Keratinocyte (primary cell): ENCODE measurements around the gene RSKR. TPM values are rescaled to one million over a fixed set of nuclear protein-coding genes. Genes with fewer than 3 reads are reported as not detected.

Experiments used
- DNase-seq: peaks from one replicate; pipeline ENCODE4 v3.0.0-alpha.2; 2011; ENCODE audit warnings: low read depth, missing footprints, low spot score
- FAIRE-seq: peaks from 2 replicates; lab custom pipeline; 2011; peaks lifted over from hg19 to GRCh38; lab: Jason Lieb, UNC
- H2AFZ ChIP-seq: 2 replicates; pipeline ENCODE4 v1.6.0; 2012; ENCODE audit warnings: low read length, control low read depth, inconsistent platforms; ENCODE audit not compliant: control insufficient read depth
- H3K27ac ChIP-seq: 2 replicates; pipeline ENCODE4 v1.5.1; 2011; ENCODE audit warnings: low read length; ENCODE audit not compliant: control insufficient read depth, insufficient read depth
- H3K27me3 ChIP-seq: 3 replicates; pipeline ENCODE4 v1.6.0; 2011; ENCODE audit warnings: low read length; ENCODE audit not compliant: control insufficient read depth, insufficient read depth; ENCODE audit errors: extremely low read depth
- H3K36me3 ChIP-seq, 2 experiments: 2 replicates in 1 of 2; 3 replicates in 1 of 2; pipeline ENCODE4 v1.5.1; 2011; ENCODE audit warnings: low read length in 2 of 2, mild to moderate bottlenecking in 1 of 2; ENCODE audit not compliant: control insufficient read depth in 2 of 2, insufficient read depth in 2 of 2; ENCODE audit errors: extremely low read depth in 1 of 2
- H3K4me1 ChIP-seq: 3 replicates; pipeline ENCODE4 v1.5.1; 2011; ENCODE audit warnings: low read length; ENCODE audit not compliant: control insufficient read depth, insufficient read depth; ENCODE audit errors: extremely low read depth
- H3K4me2 ChIP-seq: 3 replicates; pipeline ENCODE4 v1.6.0; 2011; ENCODE audit warnings: low read depth, low read length; ENCODE audit not compliant: control insufficient read depth, insufficient read depth; ENCODE audit errors: extremely low read depth
- H3K4me3 ChIP-seq, 3 experiments: fragments of 200-600 bp in 1 of 3; sonication (generic) in 1 of 3; 2 replicates in 2 of 3; 3 replicates in 1 of 3; pipeline ENCODE4 v1.5.1; 2011 to 2016; ENCODE audit warnings: low read length in 3 of 3, mild to moderate bottlenecking in 3 of 3, control low read depth in 2 of 3, inconsistent platforms in 1 of 3, low read depth in 1 of 3, mixed read lengths in 1 of 3, mixed run types in 1 of 3, moderate library complexity in 1 of 3; ENCODE audit not compliant: control insufficient read depth in 2 of 3, insufficient read depth in 2 of 3; ENCODE audit errors: extremely low read depth in 1 of 3
- H3K79me2 ChIP-seq: 2 replicates; pipeline ENCODE4 v1.6.0; 2012; ENCODE audit warnings: low read length; ENCODE audit not compliant: control insufficient read depth, insufficient read depth
- H3K9ac ChIP-seq: 3 replicates; pipeline ENCODE4 v1.6.0; 2011; ENCODE audit warnings: low read length; ENCODE audit not compliant: control insufficient read depth, insufficient read depth; ENCODE audit errors: extremely low read depth
- H3K9me1 ChIP-seq: 3 replicates; pipeline ENCODE4 v1.6.0; 2011; ENCODE audit warnings: low read length; ENCODE audit not compliant: control insufficient read depth, insufficient read depth; ENCODE audit errors: extremely low read depth
- H3K9me3 ChIP-seq: 2 replicates; pipeline ENCODE4 v1.5.1; 2012; ENCODE audit warnings: low read depth, low read length; ENCODE audit not compliant: control insufficient read depth
- H4K20me1 ChIP-seq: 3 replicates; pipeline ENCODE4 v1.6.0; 2011; ENCODE audit warnings: low read length; ENCODE audit not compliant: control insufficient read depth, insufficient read depth; ENCODE audit errors: extremely low read depth
- EZH2 ChIP-seq: IDR thresholded peaks from one replicate; pipeline ENCODE4 v1.6.1; 2012; ENCODE audit warnings: inconsistent platforms, mild to moderate bottlenecking, low read length, moderate library complexity
- dilution Hi-C: fragments of 300-500 bp; cut with MboI; formaldehyde crosslinking; loops from one replicate; pipeline ENCODE4 v1.7.0; 2020; ENCODE audit warnings: low sequenced_read_pairs; ENCODE audit not compliant: extremely low pct_ligation_motif_present
- polyA plus RNA-seq, 5 experiments: library from polyadenylated mRNA; depleted of rRNA in 3 of 5; stranded (reverse) in 3 of 5; stranded (forward) in 1 of 5; unstranded in 1 of 5; fragments of >200 nt; gene quantifications; 1 replicate in 1 of 5; 2 replicates in 3 of 5; 3 replicates in 1 of 5; pipeline versions ENCODE4 v1.2.1 to v1.2.3, GENCODE V29; 2011 to 2012; ENCODE audit warnings: missing spikeins in 2 of 5, low read depth in 1 of 5, low replicate concordance in 1 of 5
- TF ChIP-seq, protein P1 (sequence below), 3 experiments: IDR thresholded peaks in 1 of 3; conservative IDR thresholded peaks in 1 of 3; optimal IDR thresholded peaks in 1 of 3; 2 replicates in 2 of 3; 3 replicates in 1 of 3; pipeline versions ENCODE3 to v1.5.1; 2011; ENCODE audit warnings: low read length in 3 of 3, mild to moderate bottlenecking in 3 of 3, moderate library complexity in 2 of 3, control low read depth in 1 of 3, inconsistent platforms in 1 of 3; ENCODE audit not compliant: insufficient read depth in 2 of 3; ENCODE audit errors: extremely low read depth in 1 of 3

RSKR gene
- polyA plus RNA-seq, 1 donor (not counting 4 experiments of a cell fraction or from before 2014, with no cell fraction given) = 6.6 TPM

DNA sequence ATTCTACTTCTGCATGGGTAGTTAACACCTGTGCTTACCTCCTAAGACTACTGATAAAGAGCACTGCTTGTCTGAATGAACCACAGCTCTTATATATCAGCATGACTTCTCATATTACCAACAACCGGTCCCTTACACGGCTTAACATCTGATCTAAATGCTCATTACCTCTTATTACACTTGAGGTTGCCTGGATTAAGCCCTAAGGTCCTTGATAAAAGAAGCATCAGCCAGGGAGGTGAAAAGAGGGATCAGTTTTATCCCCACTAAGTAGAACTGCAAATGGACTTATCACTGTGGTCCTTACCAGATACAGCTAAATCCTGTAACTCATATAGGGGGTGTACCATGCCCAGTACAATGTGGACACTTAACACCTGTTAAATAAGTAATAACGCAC lies 8.2 kb upstream of the RSKR start:
- H3K27me3 ChIP-seq = no peaks in the 10 kb centered on the region
- no peak overlapping the region for H3K27ac ChIP-seq
- no peaks in the 10 kb centered on the region for H3K9me3 ChIP-seq
- H4K20me1 ChIP-seq = no peaks in the 10 kb centered on the region
- no peaks in the 10 kb centered on the region for H3K4me1 ChIP-seq
- TF ChIP-seq, protein P1, sequence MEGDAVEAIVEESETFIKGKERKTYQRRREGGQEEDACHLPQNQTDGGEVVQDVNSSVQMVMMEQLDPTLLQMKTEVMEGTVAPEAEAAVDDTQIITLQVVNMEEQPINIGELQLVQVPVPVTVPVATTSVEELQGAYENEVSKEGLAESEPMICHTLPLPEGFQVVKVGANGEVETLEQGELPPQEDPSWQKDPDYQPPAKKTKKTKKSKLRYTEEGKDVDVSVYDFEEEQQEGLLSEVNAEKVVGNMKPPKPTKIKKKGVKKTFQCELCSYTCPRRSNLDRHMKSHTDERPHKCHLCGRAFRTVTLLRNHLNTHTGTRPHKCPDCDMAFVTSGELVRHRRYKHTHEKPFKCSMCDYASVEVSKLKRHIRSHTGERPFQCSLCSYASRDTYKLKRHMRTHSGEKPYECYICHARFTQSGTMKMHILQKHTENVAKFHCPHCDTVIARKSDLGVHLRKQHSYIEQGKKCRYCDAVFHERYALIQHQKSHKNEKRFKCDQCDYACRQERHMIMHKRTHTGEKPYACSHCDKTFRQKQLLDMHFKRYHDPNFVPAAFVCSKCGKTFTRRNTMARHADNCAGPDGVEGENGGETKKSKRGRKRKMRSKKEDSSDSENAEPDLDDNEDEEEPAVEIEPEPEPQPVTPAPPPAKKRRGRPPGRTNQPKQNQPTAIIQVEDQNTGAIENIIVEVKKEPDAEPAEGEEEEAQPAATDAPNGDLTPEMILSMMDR (optimal IDR thresholded peaks at IDR 0.05 in 1 of 3, IDR thresholded peaks at IDR 0.05 in 1 of 3, conservative IDR thresholded peaks at IDR 0.05 in 1 of 3; ENCODE audit: extremely low read depth in 1 of 3, insufficient read depth in 2 of 3, low read length in 3 of 3) = no peak
- TF ChIP-seq EZH2 = no peak
- FAIRE-seq (no peak), DNase-seq (no peak)
- dilution Hi-C loops = no loop called here
- no peaks in the 10 kb centered on the region for H3K9me1 ChIP-seq
- peaks cover 47 to 55% of the 10 kb centered on the region in 2 experiments for H3K36me3 ChIP-seq
- H3K9ac ChIP-seq = no peak overlapping the region
- no peak overlapping the region for H3K4me3 ChIP-seq
- no peak overlapping the region for H2AFZ ChIP-seq
- no peak overlapping the region for H3K4me2 ChIP-seq
- no peaks in the 10 kb centered on the region for H3K79me2 ChIP-seq

- dilution Hi-C loops = no loop called here
- no peaks in the 10 kb centered on the region for H3K9me1 ChIP-seq
- no peak overlapping the region for H3K9ac ChIP-seq
- H2AFZ ChIP-seq = no peak overlapping the region
- H3K4me3 ChIP-seq = no peak overlapping the region
- H3K36me3 ChIP-seq = peaks cover 60 to 61% of the 10 kb centered on the region in 2 experiments
- no peak overlapping the region for H3K27ac ChIP-seq
- H3K79me2 ChIP-seq = no peaks in the 10 kb centered on the region
- H4K20me1 ChIP-seq = no peaks in the 10 kb centered on the region
- H3K9me3 ChIP-seq = no peaks in the 10 kb centered on the region
- no peaks in the 10 kb centered on the region for H3K4me1 ChIP-seq
- DNase-seq (no peak), FAIRE-seq (no peak)
- TF ChIP-seq EZH2 = no peak
- TF ChIP-seq, protein P1 (optimal IDR thresholded peaks at IDR 0.05 in 1 of 3, IDR thresholded peaks at IDR 0.05 in 1 of 3, conservative IDR thresholded peaks at IDR 0.05 in 1 of 3; ENCODE audit: extremely low read depth in 1 of 3, insufficient read depth in 2 of 3, low read length in 3 of 3) = no peak
- H3K27me3 ChIP-seq = no peaks in the 10 kb centered on the region
- H3K4me2 ChIP-seq = no peak overlapping the region
Observed at GRCh38 chr17:28620010-28620409, 6.0 kb upstream of the RSKR start.
